Colon (tissue), 2 donors: ENCODE measurements around the gene CHRM4.
"Not testable (repeated sequence)": the region's sequence is repeated elsewhere in the genome, so short reads cannot be mapped to it uniquely, and the experiment has no call there.

Source experiments
- FAIRE-seq: peaks from 2 replicates; lab custom pipeline; 2012; peaks lifted over from hg19 to GRCh38; lab: Jason Lieb, UNC
- donor health status: control.
- donor health status: control.

CHRM4 gene

GRCh38 chr11:46381819-46382645 is 9.5 kb downstream of the CHRM4 start:
- FAIRE-seq: no peak

DNA sequence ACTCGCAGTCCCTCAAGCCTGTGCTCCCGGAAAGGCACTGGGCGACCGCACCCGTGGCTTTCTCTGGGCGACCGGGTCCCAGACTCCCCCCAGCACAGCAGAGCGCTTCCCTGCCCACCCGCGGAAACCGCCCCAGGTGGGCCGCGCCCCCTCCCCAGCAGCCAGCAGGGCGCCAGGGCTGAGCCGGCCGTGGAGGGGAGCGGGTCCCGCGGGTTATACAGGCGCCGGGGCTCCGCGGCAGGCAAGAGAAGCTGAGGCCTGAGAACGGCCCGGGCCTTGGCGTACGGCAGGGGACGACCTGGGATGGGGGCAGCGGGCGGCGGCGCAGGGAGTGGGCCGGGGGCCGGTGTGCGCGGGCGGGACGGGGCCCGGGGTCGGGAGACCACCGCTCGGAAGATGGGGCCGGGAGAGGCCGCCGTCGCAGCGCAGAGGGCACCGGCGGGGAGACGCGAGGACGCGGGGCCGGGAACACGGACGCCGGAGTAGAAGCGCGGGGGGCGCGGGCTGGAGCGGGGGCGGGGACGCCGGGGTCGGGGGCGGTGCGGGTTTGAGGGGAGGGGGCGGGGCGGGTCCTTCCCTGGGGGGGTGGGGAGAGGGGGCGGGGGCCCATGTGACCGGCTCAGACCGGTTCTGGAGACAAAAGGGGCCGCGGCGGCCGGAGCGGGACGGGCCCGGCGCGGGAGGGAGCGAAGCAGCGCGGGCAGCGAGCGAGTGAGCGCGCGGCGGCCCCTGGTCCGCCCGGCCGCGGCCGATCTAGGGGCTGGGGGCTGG is 10.3 kb downstream of the CHRM4 start, which contains the start of gene MDK:
TSS of gene MDK (plus strand) at position 622 of the 771 bp plus-strand sequence. CDS start 389 bp downstream, outside the sequence.
- FAIRE-seq: no peak

GRCh38 chr11:46380340-46381047 is 11.1 kb downstream of the CHRM4 start:
- FAIRE-seq: no peak

- not testable (repeated sequence) for FAIRE-seq
These were observed 11.9 kb downstream of the CHRM4 start for GRCh38 chr11:46379482-46380293.

DNA sequence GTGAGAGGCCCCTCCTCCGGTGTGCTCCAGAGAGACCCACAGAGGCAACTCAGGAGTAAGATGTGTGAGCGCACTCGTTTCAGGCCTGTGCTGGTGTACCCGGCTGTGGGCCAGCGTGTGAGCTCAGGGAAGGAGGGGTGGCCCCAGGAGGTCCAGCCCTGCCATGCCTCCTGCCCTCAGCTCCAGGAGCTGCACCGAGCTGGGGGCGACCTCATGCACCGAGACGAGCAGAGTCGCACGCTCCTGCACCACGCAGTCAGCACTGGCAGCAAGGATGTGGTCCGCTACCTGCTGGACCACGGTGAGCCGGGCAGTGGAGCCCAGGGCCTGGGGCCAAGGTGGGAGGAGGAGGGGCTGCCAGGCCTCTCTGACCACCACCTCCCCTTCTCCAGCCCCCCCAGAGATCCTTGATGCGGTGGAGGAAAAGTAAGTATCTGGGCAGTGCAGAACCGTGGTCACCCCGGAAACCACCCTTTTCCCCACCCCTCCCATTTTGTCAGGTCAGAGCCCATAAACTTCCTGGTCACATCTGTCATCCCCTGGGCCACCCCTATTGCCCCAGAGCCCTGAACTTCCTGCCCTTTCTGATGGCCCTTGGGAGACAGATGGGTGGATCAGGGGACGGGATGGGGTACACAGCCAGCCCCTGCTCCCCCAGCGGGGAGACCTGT is 12.6 kb downstream of the CHRM4 start:
- FAIRE-seq: no peak

DNA sequence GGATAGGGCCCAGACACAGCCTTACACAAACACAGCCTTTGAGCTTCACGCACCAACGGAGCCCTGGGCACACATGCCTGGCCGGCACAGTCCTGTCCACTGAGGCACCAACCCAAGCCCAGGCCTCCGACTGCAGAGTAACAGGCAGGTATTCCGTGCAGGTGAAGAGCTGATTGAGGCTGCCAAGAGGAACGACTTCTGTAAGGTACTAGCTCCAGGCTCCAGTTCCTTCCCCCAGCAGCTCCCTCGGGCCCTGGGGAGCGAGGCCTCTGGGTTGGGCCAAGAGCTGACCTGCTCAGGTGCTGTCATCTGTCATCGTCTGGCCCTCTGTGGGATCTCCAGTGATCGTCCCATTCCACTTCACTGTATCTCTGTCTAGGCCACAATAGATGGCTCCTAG is 13.3 kb downstream of the CHRM4 start:
- no peak for FAIRE-seq

GRCh38 chr11:46377831-46378230 is 13.7 kb downstream of the CHRM4 start:
- FAIRE-seq: no peak

DNA sequence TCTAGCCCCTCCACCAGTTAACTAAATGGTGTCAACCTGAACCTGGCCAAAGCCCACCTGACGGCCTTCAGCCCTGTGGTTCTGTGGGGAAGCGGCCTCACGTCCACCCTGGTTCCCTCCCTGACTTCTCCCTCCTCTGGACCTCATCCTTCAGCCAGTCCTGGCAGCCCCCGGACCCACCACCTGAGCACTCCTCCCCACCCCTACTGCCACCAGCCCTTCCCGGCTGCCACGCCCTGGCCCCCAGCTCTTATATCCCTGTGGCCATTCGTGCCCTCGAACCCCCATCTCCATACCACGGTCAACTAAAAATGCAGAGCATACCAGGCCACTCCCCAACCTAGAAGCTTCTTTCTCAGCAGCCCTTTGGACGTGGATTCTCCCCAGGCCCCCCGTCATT is 14.3 kb downstream of the CHRM4 start:
- FAIRE-seq: no peak

DNA sequence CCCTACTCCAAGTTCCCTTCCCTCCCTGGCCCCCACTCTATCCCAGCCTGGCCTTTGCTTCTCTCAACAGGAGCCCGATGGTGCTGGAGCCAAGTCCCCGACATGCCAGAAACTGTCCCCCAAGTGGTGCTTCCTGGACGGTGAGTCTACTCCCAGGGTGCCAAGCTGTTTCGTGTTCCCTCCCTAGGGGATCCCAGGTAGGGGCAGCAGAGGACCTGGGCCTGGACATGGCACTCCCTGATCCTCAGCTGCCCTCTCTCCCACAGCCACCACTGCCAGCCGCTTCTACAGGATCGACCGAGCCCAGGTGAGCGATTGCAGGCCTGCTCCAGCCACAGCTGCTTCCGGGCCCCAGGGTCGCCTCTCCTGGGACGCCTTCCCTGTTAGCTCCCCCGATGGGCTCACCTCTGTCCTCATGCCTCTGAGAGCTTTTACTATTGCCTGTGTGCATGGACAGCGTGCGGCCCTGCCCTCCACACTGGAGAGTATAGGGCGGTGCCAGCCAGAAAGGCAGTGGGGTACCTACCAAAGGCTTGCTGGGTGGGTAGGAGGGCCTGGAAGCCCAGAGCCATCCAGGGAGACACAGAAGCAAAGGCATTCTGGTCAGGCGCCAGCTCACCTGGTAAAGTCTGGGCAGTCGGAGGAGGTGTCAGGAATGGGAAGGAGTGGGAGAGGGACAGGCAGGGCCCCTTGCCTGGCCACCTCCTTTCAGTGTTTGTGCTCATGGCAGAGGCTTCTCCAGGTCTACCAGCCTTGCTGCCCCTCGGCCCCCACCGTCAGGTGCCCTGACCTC is 15.1 kb downstream of the CHRM4 start:
- no peak for FAIRE-seq

- no peak for FAIRE-seq
These were observed 16.0 kb downstream of the CHRM4 start for GRCh38 chr11:46375392-46376101.

- no peak for FAIRE-seq
These were observed 16.8 kb downstream of the CHRM4 start for GRCh38 chr11:46374815-46375214.

- FAIRE-seq: no peak
These were observed 17.5 kb downstream of the CHRM4 start for GRCh38 chr11:46373787-46374740.

GRCh38 chr11:46372501-46372900 is 19.1 kb downstream of the CHRM4 start:
- FAIRE-seq: not testable (repeated sequence)

GRCh38 chr11:46372086-46372485 is 19.5 kb downstream of the CHRM4 start:
- FAIRE-seq: no peak

DNA sequence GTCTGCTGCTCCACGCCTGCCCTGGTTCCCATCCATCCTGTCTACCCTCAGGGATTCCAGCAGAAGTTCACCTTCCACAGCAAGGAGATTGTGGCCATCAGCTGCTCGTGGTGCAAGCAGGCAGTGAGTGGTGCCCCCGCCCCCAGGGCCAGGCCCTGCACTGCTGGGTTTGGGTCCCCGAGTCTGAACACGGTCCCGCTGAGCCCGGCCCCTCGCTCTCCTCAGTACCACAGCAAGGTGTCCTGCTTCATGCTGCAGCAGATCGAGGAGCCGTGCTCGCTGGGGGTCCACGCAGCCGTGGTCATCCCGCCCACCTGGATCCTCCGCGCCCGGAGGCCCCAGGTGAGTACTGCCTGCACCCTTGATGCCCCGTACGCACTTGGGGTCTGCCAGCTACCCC is 20.3 kb downstream of the CHRM4 start:
- not testable (repeated sequence) for FAIRE-seq

- no peak for FAIRE-seq
These were observed 21.3 kb downstream of the CHRM4 start for GRCh38 chr11:46370253-46370652.

DNA sequence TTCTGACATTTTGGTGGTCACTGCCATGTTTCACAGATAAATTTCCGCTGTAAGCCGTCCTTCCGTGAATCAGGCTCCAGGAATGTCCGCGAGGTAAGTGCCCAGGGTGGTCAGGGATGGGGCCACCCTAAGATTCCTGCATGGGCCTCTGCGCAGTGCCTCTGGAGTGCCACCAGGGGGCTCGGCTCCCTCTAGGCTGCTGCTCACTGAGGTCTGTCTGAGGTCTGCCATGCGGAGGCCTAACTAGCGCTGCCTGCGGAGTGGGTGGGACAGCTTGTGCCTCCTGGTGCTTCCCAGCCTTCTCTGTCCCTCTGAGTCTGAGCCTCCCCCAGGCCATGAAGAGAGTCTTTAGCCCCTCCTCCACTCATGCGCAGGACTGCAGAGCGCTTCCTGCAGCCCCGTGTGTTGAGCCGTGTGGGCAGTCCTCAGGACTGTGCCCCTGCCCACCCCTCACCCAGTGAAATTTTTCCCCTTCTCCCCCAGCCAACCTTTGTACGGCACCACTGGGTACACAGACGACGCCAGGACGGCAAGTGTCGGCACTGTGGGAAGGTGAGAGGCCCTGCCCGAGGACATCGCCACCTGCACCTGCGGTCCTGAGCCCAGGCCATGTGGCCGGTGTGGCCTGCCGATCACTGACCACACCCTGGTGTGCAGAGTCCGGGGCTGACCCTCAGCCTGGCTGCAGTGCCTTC is 22.0 kb downstream of the CHRM4 start:
- no peak for FAIRE-seq

DNA sequence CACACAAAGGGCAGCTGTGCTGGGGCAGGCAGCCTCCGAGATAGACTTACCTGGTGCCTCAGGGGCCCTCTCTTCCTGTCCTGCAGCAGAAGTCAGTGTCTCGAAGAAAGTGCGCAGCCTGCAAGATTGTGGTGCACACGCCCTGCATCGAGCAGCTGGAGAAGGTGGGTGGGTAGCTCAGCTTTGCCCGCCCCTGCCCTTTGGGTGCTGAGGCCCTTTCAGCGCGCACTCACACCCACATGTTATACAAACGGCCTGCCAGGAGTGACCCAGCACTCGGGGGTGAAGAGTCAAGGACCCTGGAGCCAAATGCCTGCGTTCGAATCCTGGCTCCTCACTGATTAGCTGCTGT is 23.7 kb downstream of the CHRM4 start:
- no peak for FAIRE-seq
